ENCODE results near the gene ISLR2. TPM values are rescaled to one million over a fixed set of nuclear protein-coding genes. Genes with fewer than 3 reads are reported as not detected.

The ISLR2 gene
- total RNA-seq, 1 experiment from 2014 or later: not detected

DNA sequence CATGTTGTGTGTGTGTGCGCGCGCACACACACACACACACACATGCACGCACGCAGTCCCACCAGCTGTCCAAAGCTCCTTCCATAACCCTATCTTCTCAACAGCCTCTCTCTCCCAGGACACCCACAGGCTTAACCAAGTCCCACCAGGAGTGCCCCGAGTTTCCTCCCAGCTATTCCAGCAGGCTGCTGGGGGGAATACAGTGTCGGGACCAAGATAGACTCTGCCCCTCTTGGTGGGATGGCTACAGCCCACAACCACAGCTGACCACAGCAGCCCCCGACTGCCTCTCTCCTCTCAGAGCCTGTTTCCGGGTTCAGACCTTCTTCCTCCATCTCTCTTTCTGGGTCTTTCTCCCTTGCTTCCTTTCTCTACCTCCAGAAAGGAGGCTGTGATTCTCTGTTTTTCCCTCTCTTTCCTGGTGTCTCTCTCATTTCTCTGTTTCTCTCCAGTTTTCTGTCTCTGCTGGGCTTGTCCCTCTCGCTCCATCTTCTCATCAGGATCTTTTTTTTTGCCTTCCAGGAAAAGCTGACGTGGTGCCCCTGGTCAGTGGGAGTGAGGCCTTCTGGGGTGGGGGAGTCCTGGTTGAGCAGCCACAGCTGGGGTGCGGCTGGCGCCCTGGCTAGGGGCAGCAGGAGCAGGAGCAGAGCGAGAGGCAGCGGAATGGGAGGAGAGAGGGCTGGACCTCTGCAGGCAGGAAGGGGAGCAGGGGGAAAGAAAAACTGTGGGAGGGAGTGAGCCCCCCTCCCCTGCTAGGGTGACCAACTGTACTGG lies 39.9 kb downstream of the ISLR2 start:
- no peaks in the 10 kb centered on the region for H3K9me3 ChIP-seq
- no peaks in the 10 kb centered on the region for H3K36me3 ChIP-seq
- DNase-seq: no peak
- no peak overlapping the region for H3K4me3 ChIP-seq
- no peaks in the 10 kb centered on the region for H3K27me3 ChIP-seq

DNA sequence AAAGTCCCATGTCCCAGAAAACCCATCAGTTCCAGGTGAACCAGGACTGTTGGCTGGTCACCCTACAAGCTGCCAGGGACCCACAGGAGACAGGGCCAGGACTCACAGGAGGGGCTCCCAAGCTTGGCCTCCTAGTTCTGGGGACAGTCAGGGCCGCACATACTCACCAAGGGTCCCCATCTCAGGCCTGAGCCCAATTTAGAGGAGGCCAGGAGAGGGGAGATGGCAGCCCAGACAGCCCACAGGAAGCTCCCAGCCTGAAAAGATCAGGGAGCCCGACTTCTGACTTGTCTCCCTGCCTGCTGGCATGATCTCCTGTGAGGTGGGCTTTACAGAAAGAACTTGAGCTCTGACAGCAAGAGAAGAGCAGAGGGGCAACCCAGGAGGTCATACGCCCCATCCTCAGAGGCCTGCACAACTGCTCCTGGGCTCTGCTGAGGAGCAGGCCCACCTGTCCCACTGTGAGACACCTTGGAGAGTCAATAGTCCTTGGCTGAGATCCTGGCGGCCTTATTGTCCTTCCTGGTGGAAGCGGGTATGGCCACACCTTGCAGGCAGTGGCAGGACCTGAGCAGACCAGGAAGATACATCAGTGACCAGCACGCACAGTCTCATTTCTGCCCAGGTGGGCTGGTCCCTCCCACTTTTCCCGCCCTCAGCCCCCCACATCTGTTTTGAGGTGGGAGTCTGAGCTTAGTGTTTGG lies 40.6 kb downstream of the ISLR2 start:
- Histone ChIP-seq H3K36me3 (no peaks in the 10 kb centered on the region), H3K9me3 (no peaks in the 10 kb centered on the region), H3K4me3 (no peak overlapping the region), H3K27me3 (no peaks in the 10 kb centered on the region)
- no peak for DNase-seq

DNA sequence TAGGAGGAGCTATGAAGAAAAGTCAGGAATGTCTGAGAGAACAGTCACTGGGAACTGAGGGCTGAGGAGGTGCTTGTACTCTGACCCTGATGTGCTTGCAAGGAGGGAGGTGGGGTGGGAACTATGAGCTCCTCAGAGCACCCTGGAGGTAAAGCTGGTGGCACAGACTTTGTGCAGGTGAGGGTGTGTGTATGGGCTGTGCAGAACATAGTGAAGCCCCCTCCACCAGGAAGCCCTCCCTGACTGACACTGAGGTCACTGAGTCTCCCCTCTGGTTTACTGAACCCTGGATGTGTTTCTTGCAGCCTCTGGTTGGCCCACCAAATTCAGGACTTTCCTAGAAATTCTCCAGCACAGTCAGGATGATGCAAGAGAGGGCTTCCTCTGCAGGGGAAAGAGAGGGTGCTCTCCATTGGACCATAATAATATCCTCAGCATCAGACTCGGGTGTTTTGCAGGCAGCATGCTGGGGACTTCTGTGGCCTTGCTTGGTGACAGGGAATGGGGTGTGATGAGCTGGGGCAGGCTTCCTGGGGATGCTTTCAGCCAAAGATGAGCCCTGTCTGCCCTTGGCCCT lies 41.7 kb downstream of the ISLR2 start:
- H3K27me3 ChIP-seq: no peaks in the 10 kb centered on the region
- DNase-seq: no peak

DNA sequence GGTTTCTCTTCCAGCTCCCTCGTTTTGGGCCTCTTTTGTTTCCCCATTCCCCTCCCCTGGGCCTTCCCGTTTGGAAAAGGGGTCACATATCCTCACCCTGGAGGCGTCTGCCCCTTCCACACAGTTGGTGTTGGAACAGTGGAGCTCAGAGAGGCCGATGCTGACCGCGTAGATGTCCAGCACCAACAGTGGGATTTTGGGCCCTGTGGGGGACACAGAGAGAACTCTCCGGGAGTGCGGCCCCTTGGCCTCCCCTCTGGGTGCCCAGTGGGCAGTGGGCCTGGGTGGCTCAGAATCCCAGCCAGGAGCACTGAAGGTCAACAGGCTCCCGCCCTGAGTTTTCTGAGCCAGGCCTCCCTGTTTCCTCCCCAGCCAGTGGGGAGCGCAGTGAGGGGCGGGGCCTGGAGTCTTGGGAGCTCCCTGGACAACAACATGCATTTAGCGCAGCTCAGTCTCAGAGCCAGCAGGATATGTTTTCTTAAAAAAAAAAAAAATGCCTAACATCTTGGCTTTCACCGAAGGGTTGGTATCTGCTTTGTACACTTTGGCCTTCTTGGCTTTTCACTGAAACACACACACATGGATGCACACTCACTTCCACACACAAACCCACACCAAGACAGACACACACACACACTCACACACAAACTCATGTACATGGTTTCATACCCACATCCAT lies 42.5 kb downstream of the ISLR2 start:
- DNase-seq: no peak
- H3K9me3 ChIP-seq: no peaks in the 10 kb centered on the region
- H3K27me3 ChIP-seq: no peaks in the 10 kb centered on the region
- no peak overlapping the region for H3K4me3 ChIP-seq
- H3K36me3 ChIP-seq: no peaks in the 10 kb centered on the region

More for the DNA sequence above, 41.7 kb downstream of the ISLR2 start:
- Histone ChIP-seq H3K4me3 (no peak overlapping the region), H3K9me3 (no peaks in the 10 kb centered on the region), H3K36me3 (no peaks in the 10 kb centered on the region)

GRCh38 chr15:74173380-74174218 lies 43.2 kb downstream of the ISLR2 start, which contains the start of gene ISLR:
ISLR (plus strand) TSS chr15:74173710; CDS start chr15:74174859, 1,149 bp downstream.
- H3K36me3 ChIP-seq: no peaks in the 10 kb centered on the region
- DNase-seq: no peak
- no peaks in the 10 kb centered on the region for H3K27me3 ChIP-seq
- H3K4me3 ChIP-seq: no peak within 1 kb of the TSS
- H3K9me3 ChIP-seq: no peaks in the 10 kb centered on the region

GRCh38 chr15:74174219-74174957 lies 44.0 kb downstream of the ISLR2 start:
- Histone ChIP-seq H3K4me3 (no peak overlapping the region), H3K36me3 (no peaks in the 10 kb centered on the region), H3K9me3 (no peaks in the 10 kb centered on the region), H3K27me3 (no peaks in the 10 kb centered on the region)
- DNase-seq: no peak

DNA sequence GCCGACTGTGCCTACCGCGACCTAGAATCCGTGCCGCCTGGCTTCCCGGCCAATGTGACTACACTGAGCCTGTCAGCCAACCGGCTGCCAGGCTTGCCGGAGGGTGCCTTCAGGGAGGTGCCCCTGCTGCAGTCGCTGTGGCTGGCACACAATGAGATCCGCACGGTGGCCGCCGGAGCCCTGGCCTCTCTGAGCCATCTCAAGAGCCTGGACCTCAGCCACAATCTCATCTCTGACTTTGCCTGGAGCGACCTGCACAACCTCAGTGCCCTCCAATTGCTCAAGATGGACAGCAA lies 44.5 kb downstream of the ISLR2 start:
- no peak overlapping the region for H3K4me3 ChIP-seq
- H3K27me3 ChIP-seq: no peaks in the 10 kb centered on the region
- no peaks in the 10 kb centered on the region for H3K9me3 ChIP-seq
- no peak for DNase-seq
- no peaks in the 10 kb centered on the region for H3K36me3 ChIP-seq

DNA sequence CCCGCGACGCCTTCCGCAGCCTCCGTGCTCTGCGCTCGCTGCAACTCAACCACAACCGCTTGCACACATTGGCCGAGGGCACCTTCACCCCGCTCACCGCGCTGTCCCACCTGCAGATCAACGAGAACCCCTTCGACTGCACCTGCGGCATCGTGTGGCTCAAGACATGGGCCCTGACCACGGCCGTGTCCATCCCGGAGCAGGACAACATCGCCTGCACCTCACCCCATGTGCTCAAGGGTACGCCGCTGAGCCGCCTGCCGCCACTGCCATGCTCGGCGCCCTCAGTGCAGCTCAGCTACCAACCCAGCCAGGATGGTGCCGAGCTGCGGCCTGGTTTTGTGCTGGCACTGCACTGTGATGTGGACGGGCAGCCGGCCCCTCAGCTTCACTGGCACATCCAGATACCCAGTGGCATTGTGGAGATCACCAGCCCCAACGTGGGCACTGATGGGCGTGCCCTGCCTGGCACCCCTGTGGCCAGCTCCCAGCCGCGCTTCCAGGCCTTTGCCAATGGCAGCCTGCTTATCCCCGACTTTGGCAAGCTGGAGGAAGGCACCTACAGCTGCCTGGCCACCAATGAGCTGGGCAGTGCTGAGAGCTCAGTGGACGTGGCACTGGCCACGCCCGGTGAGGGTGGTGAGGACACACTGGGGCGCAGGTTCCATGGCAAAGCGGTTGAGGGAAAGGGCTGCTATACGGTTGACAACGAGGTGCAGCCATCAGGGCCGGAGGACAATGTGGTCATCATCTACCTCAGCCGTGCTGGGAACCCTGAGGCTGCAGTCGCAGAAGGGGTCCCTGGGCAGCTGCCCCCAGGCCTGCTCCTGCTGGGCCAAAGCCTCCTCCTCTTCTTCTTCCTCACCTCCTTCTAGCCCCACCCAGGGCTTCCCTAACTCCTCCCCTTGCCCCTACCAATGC lies 45.1 kb downstream of the ISLR2 start:
- Histone ChIP-seq H3K36me3 (no peaks in the 10 kb centered on the region), H3K4me3 (no peak overlapping the region), H3K27me3 (no peaks in the 10 kb centered on the region), H3K9me3 (no peaks in the 10 kb centered on the region)
- DNase-seq: no peak

- no peak for DNase-seq
- H3K36me3 ChIP-seq: no peaks in the 10 kb centered on the region
- H3K9me3 ChIP-seq: no peaks in the 10 kb centered on the region
- no peaks in the 10 kb centered on the region for H3K27me3 ChIP-seq
- H3K4me3 ChIP-seq: no peak overlapping the region
These were observed 46.2 kb downstream of the ISLR2 start for GRCh38 chr15:74176262-74177214.

DNA sequence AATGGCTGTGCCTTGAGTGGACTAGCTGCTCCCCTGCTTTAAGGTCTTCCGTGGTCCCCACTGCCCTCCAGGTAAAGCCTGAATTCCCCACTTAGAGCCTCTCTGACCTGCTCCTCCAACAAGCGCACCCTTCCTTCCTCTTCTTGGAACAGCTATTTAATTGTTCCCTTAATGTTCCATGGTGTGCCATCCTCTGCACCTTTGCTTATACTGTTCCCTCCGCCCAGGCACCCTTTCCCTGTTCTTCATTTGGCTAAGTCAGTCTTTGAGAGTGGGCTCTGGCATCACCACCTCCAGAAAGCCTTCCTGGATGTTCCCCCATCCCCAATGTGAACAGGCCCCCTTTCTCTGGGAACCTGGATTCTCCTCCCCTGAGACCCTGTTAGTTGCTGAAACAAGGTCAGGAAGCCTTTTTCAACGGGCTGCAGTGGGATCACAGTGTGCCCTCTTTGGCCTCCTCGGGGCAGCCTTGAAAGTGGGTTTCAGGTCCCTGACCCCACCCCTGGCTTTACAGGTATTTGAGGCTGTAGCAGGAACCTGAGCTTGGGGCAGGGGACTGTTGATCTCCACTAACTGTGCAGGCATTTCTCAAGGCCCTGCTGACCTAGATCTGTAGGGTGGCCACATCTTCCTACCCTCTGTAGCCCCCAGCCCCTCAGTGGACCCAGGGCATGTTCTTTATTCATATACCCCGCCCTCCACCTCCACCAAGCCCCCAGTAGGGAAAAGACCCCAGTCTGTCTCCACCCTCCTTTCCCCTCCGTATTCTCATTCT lies 48.1 kb downstream of the ISLR2 start:
- no peak for DNase-seq
- Histone ChIP-seq H3K9me3 (no peaks in the 10 kb centered on the region), H3K27me3 (no peaks in the 10 kb centered on the region), H3K36me3 (no peaks in the 10 kb centered on the region), H3K4me3 (no peak overlapping the region)

DNA sequence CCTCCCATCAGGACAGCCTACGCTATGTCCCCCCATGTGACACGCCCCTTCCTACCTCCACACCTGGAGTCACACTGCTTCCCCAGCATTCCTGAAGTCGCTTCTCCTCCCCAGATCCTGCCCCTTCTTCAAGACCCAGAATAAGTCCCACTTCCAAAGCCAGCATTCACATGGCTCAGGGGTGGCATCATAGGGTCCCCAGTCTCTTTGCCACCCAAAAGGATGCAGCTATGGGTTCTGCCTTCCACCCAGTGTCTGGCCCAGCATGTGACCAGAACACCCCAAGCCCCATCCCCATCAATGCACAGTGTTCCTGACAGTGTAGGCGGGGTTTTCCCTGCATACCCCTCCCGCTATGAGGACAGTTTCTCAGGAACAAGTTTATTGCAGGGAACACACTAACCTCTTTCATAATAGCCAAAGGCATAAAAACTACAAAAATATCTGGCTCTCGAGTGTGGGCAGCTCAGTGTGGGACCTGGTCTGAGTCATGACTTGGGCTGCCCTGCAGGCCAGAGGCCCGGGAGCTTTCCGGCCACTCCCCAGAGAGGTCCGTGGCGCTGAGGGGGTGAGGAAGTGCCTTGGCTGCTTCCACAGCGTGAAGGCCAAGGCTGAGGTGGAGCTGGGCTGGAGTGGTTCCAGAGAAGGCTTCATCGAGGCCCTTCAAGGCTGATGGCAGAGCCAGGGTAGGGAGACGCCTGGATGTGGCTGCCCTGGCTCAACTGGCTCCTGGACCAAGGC lies 48.9 kb downstream of the ISLR2 start:
- H3K4me3 ChIP-seq: no peak overlapping the region
- H3K36me3 ChIP-seq: no peaks in the 10 kb centered on the region
- H3K27me3 ChIP-seq: no peaks in the 10 kb centered on the region
- H3K9me3 ChIP-seq: no peaks in the 10 kb centered on the region
- peak; percentile 100 for DNase-seq

GRCh38 chr15:74179983-74180880 lies 49.8 kb downstream of the ISLR2 start:
- no peak overlapping the region for H3K4me3 ChIP-seq
- H3K9me3 ChIP-seq: no peaks in the 10 kb centered on the region
- peak; percentile 93 for DNase-seq
- H3K36me3 ChIP-seq: no peaks in the 10 kb centered on the region
- H3K27me3 ChIP-seq: no peaks in the 10 kb centered on the region
